GM12864 (cell line): ENCODE measurements around the gene SGF29.
"Not testable (repeated sequence)": the region's sequence is repeated elsewhere in the genome, so short reads cannot be mapped to it uniquely, and the experiment has no call there.

ENCODE experiments used
- DNase-seq: peaks from one replicate; pipeline ENCODE4 v3.0.0-alpha.2; 2011; ENCODE audit warnings: low read depth
- H3K4me3 ChIP-seq: 2 replicates; pipeline ENCODE4 v1.5.1; 2011; ENCODE audit warnings: mild to moderate bottlenecking, low read depth, low read length, control low read depth
- CTCF ChIP-seq: IDR thresholded peaks from 2 replicates; pipeline ENCODE4 v1.5.1; 2011; ENCODE audit warnings: low read depth, mild to moderate bottlenecking, moderate library complexity, low read length, control low read depth, inconsistent platforms; ENCODE audit errors: missing control alignments

SGF29 gene

GRCh38 chr16:28606291-28607115 is 52.8 kb downstream of the SGF29 start:
- no peak for TF ChIP-seq CTCF
- no peak for DNase-seq
- no peak overlapping the region for H3K4me3 ChIP-seq

GRCh38 chr16:28607116-28607623 is 53.5 kb downstream of the SGF29 start:
- no peak overlapping the region for H3K4me3 ChIP-seq
- DNase-seq, result no peak
- no peak for TF ChIP-seq CTCF

- DNase-seq, H3K4me3 ChIP-seq: not testable (repeated sequence)
Measured at GRCh38 chr16:28607681-28608495, 54.2 kb downstream of the SGF29 start.

- not testable (repeated sequence) for DNase-seq, H3K4me3 ChIP-seq
Measured at GRCh38 chr16:28608496-28608808, 54.7 kb downstream of the SGF29 start.

GRCh38 chr16:28608867-28609596 is 55.3 kb downstream of the SGF29 start:
- DNase-seq, H3K4me3 ChIP-seq: not testable (repeated sequence)

GRCh38 chr16:28609631-28610594 is 56.2 kb downstream of the SGF29 start, which contains the start of gene SULT1A1:
TSS of gene SULT1A1 (minus strand) at chr16:28610044. CDS start at chr16:28608855, 1,189 bp downstream.
- no peak for TF ChIP-seq CTCF
- H3K4me3 ChIP-seq, result no peak within 1 kb of the TSS
- no peak for DNase-seq

GRCh38 chr16:28610595-28611191 is 57.0 kb downstream of the SGF29 start:
- H3K4me3 ChIP-seq, result no peak overlapping the region
- no peak for DNase-seq
- TF ChIP-seq CTCF, result no peak

- DNase-seq, result not testable (repeated sequence)
Measured at GRCh38 chr16:28612359-28613280, 58.9 kb downstream of the SGF29 start.

GRCh38 chr16:28613912-28614311 is 60.2 kb downstream of the SGF29 start:
- not testable (repeated sequence) for H3K4me3 ChIP-seq

More at GRCh38 chr16:28612359-28613280, 58.9 kb downstream of the SGF29 start:
- H3K4me3 ChIP-seq, result not testable (repeated sequence)

GRCh38 chr16:28614561-28614960 is 60.8 kb downstream of the SGF29 start:
- not testable (repeated sequence) for H3K4me3 ChIP-seq, DNase-seq

More at GRCh38 chr16:28613912-28614311, 60.2 kb downstream of the SGF29 start:
- DNase-seq, result not testable (repeated sequence)
